HG03095 (cell line): ENCODE data around the gene IGF2BP3.
A peak's percentile ranks its signal among the peaks of the same experiment; 100 is the strongest.
"Not testable (repeated sequence)": the region's sequence is repeated elsewhere in the genome, so short reads cannot be mapped to it uniquely, and the experiment has no call there.

Source experiments
- ATAC-seq: cut with Tn5 transposase; IDR thresholded peaks from one replicate; pipeline ENCODE4 v1.9.1; 2021; ENCODE audit warnings: moderate library complexity; ENCODE audit not compliant: unreplicated experiment

IGF2BP3 gene

GRCh38 chr7:23426876-23427275 lies 43.4 kb downstream of the IGF2BP3 start:
- ATAC-seq, result no peak

GRCh38 chr7:23422909-23423308 lies 47.4 kb downstream of the IGF2BP3 start:
- no peak for ATAC-seq

- no peak for ATAC-seq
Measured at GRCh38 chr7:23422384-23422783, 47.9 kb downstream of the IGF2BP3 start.

GRCh38 chr7:23419845-23420244 lies 50.4 kb downstream of the IGF2BP3 start:
- ATAC-seq, result no peak

- no peak for ATAC-seq
Measured at GRCh38 chr7:23419160-23419559, 51.1 kb downstream of the IGF2BP3 start.

GRCh38 chr7:23418046-23418445 lies 52.2 kb downstream of the IGF2BP3 start:
- ATAC-seq, result no peak

- no peak for ATAC-seq
Measured at GRCh38 chr7:23415198-23415597, 55.1 kb downstream of the IGF2BP3 start.

GRCh38 chr7:23410446-23411183 lies 59.7 kb downstream of the IGF2BP3 start:
- ATAC-seq, result peak; percentile 84

- not testable (repeated sequence) for ATAC-seq
Measured at GRCh38 chr7:23406564-23406963, 63.7 kb downstream of the IGF2BP3 start.

GRCh38 chr7:23405240-23405618 lies 65.1 kb downstream of the IGF2BP3 start:
- no peak for ATAC-seq

- ATAC-seq, result no peak
Measured at GRCh38 chr7:23404546-23405239, 65.6 kb downstream of the IGF2BP3 start.

GRCh38 chr7:23403970-23404369 lies 66.3 kb downstream of the IGF2BP3 start:
- ATAC-seq, result no peak

GRCh38 chr7:23398090-23398489 lies 72.2 kb downstream of the IGF2BP3 start:
- ATAC-seq, result not testable (repeated sequence)

GRCh38 chr7:23397241-23397640 lies 73.0 kb downstream of the IGF2BP3 start:
- ATAC-seq, result no peak

- ATAC-seq, result no peak
Measured at GRCh38 chr7:23396222-23397015, 73.9 kb downstream of the IGF2BP3 start.

GRCh38 chr7:23394488-23395171 lies 75.7 kb downstream of the IGF2BP3 start:
- ATAC-seq, result no peak

GRCh38 chr7:23393636-23394035 lies 76.7 kb downstream of the IGF2BP3 start:
- no peak for ATAC-seq

GRCh38 chr7:23389701-23390100 lies 80.6 kb downstream of the IGF2BP3 start:
- no peak for ATAC-seq

GRCh38 chr7:23387583-23387982 lies 82.7 kb downstream of the IGF2BP3 start:
- ATAC-seq, result no peak

GRCh38 chr7:23385140-23385539 lies 85.2 kb downstream of the IGF2BP3 start:
- ATAC-seq, result no peak

GRCh38 chr7:23383225-23383624 lies 87.1 kb downstream of the IGF2BP3 start:
- no peak for ATAC-seq
